Keratinocyte (primary cell): ENCODE data around the gene AP1AR. TPM values are rescaled to one million over a fixed set of nuclear protein-coding genes. Genes with fewer than 3 reads are reported as not detected.

Experiments
- DNase-seq: peaks from one replicate; pipeline ENCODE4 v3.0.0-alpha.2; 2011; ENCODE audit warnings: low read depth, missing footprints, low spot score
- FAIRE-seq: peaks from 2 replicates; lab custom pipeline; 2011; peaks lifted over from hg19 to GRCh38; lab: Jason Lieb, UNC
- H2AFZ ChIP-seq: 2 replicates; pipeline ENCODE4 v1.6.0; 2012; ENCODE audit warnings: low read length, control low read depth, inconsistent platforms; ENCODE audit not compliant: control insufficient read depth
- H3K27ac ChIP-seq: 2 replicates; pipeline ENCODE4 v1.5.1; 2011; ENCODE audit warnings: low read length; ENCODE audit not compliant: control insufficient read depth, insufficient read depth
- H3K27me3 ChIP-seq: 3 replicates; pipeline ENCODE4 v1.6.0; 2011; ENCODE audit warnings: low read length; ENCODE audit not compliant: control insufficient read depth, insufficient read depth; ENCODE audit errors: extremely low read depth
- H3K36me3 ChIP-seq, 2 experiments: 2 replicates in 1 of 2; 3 replicates in 1 of 2; pipeline ENCODE4 v1.5.1; 2011; ENCODE audit warnings: low read length in 2 of 2, mild to moderate bottlenecking in 1 of 2; ENCODE audit not compliant: control insufficient read depth in 2 of 2, insufficient read depth in 2 of 2; ENCODE audit errors: extremely low read depth in 1 of 2
- H3K4me1 ChIP-seq: 3 replicates; pipeline ENCODE4 v1.5.1; 2011; ENCODE audit warnings: low read length; ENCODE audit not compliant: control insufficient read depth, insufficient read depth; ENCODE audit errors: extremely low read depth
- H3K4me2 ChIP-seq: 3 replicates; pipeline ENCODE4 v1.6.0; 2011; ENCODE audit warnings: low read depth, low read length; ENCODE audit not compliant: control insufficient read depth, insufficient read depth; ENCODE audit errors: extremely low read depth
- H3K4me3 ChIP-seq, 3 experiments: fragments of 200-600 bp in 1 of 3; sonication (generic) in 1 of 3; 2 replicates in 2 of 3; 3 replicates in 1 of 3; pipeline ENCODE4 v1.5.1; 2011 to 2016; ENCODE audit warnings: low read length in 3 of 3, mild to moderate bottlenecking in 3 of 3, control low read depth in 2 of 3, inconsistent platforms in 1 of 3, low read depth in 1 of 3, mixed read lengths in 1 of 3, mixed run types in 1 of 3, moderate library complexity in 1 of 3; ENCODE audit not compliant: control insufficient read depth in 2 of 3, insufficient read depth in 2 of 3; ENCODE audit errors: extremely low read depth in 1 of 3
- H3K79me2 ChIP-seq: 2 replicates; pipeline ENCODE4 v1.6.0; 2012; ENCODE audit warnings: low read length; ENCODE audit not compliant: control insufficient read depth, insufficient read depth
- H3K9ac ChIP-seq: 3 replicates; pipeline ENCODE4 v1.6.0; 2011; ENCODE audit warnings: low read length; ENCODE audit not compliant: control insufficient read depth, insufficient read depth; ENCODE audit errors: extremely low read depth
- H3K9me1 ChIP-seq: 3 replicates; pipeline ENCODE4 v1.6.0; 2011; ENCODE audit warnings: low read length; ENCODE audit not compliant: control insufficient read depth, insufficient read depth; ENCODE audit errors: extremely low read depth
- H3K9me3 ChIP-seq: 2 replicates; pipeline ENCODE4 v1.5.1; 2012; ENCODE audit warnings: low read depth, low read length; ENCODE audit not compliant: control insufficient read depth
- H4K20me1 ChIP-seq: 3 replicates; pipeline ENCODE4 v1.6.0; 2011; ENCODE audit warnings: low read length; ENCODE audit not compliant: control insufficient read depth, insufficient read depth; ENCODE audit errors: extremely low read depth
- EZH2 ChIP-seq: IDR thresholded peaks from one replicate; pipeline ENCODE4 v1.6.1; 2012; ENCODE audit warnings: inconsistent platforms, mild to moderate bottlenecking, low read length, moderate library complexity
- dilution Hi-C: fragments of 300-500 bp; cut with MboI; formaldehyde crosslinking; loops from one replicate; pipeline ENCODE4 v1.7.0; 2020; ENCODE audit warnings: low sequenced_read_pairs; ENCODE audit not compliant: extremely low pct_ligation_motif_present
- polyA plus RNA-seq, 5 experiments: library from polyadenylated mRNA; depleted of rRNA in 3 of 5; stranded (reverse) in 3 of 5; stranded (forward) in 1 of 5; unstranded in 1 of 5; fragments of >200 nt; gene quantifications; 1 replicate in 1 of 5; 2 replicates in 3 of 5; 3 replicates in 1 of 5; pipeline versions ENCODE4 v1.2.1 to v1.2.3, GENCODE V29; 2011 to 2012; ENCODE audit warnings: missing spikeins in 2 of 5, low read depth in 1 of 5, low replicate concordance in 1 of 5
- TF ChIP-seq, protein P1 (sequence below), 3 experiments: IDR thresholded peaks in 1 of 3; conservative IDR thresholded peaks in 1 of 3; optimal IDR thresholded peaks in 1 of 3; 2 replicates in 2 of 3; 3 replicates in 1 of 3; pipeline versions ENCODE3 to v1.5.1; 2011; ENCODE audit warnings: low read length in 3 of 3, mild to moderate bottlenecking in 3 of 3, moderate library complexity in 2 of 3, control low read depth in 1 of 3, inconsistent platforms in 1 of 3; ENCODE audit not compliant: insufficient read depth in 2 of 3; ENCODE audit errors: extremely low read depth in 1 of 3

Gene AP1AR
- polyA plus RNA-seq, 1 donor (not counting 4 experiments of a cell fraction or from before 2014, with no cell fraction given): 17.5 TPM

- FAIRE-seq: no peak
These were observed 29.6 kb upstream of the AP1AR start for GRCh38 chr4:112201915-112202505.

GRCh38 chr4:112203593-112203992 is 28.0 kb upstream of the AP1AR start:
- Histone ChIP-seq H3K9me1 (no peaks in the 10 kb centered on the region), H3K27me3 (no peaks in the 10 kb centered on the region), H3K4me1 (no peaks in the 10 kb centered on the region), H4K20me1 (no peaks in the 10 kb centered on the region), H3K4me2 (no peak overlapping the region), H3K9ac (no peak overlapping the region), H2AFZ (no peak overlapping the region), H3K9me3 (no peaks in the 10 kb centered on the region), H3K4me3 (no peak overlapping the region), H3K79me2 (no peaks in the 10 kb centered on the region), H3K36me3 (no peaks in the 10 kb centered on the region), H3K27ac (no peak overlapping the region)
- dilution Hi-C loops: no loop called here
- DNase-seq (no peak), FAIRE-seq (no peak)
- TF ChIP-seq, protein P1, sequence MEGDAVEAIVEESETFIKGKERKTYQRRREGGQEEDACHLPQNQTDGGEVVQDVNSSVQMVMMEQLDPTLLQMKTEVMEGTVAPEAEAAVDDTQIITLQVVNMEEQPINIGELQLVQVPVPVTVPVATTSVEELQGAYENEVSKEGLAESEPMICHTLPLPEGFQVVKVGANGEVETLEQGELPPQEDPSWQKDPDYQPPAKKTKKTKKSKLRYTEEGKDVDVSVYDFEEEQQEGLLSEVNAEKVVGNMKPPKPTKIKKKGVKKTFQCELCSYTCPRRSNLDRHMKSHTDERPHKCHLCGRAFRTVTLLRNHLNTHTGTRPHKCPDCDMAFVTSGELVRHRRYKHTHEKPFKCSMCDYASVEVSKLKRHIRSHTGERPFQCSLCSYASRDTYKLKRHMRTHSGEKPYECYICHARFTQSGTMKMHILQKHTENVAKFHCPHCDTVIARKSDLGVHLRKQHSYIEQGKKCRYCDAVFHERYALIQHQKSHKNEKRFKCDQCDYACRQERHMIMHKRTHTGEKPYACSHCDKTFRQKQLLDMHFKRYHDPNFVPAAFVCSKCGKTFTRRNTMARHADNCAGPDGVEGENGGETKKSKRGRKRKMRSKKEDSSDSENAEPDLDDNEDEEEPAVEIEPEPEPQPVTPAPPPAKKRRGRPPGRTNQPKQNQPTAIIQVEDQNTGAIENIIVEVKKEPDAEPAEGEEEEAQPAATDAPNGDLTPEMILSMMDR (optimal IDR thresholded peaks at IDR 0.05 in 1 of 3, IDR thresholded peaks at IDR 0.05 in 1 of 3, conservative IDR thresholded peaks at IDR 0.05 in 1 of 3; ENCODE audit: extremely low read depth in 1 of 3, insufficient read depth in 2 of 3, low read length in 3 of 3): no peak
- no peak for TF ChIP-seq EZH2

More at GRCh38 chr4:112201915-112202505, 29.6 kb upstream of the AP1AR start:
- Histone ChIP-seq H3K4me1 (no peaks in the 10 kb centered on the region), H3K27me3 (no peaks in the 10 kb centered on the region), H3K9me1 (no peaks in the 10 kb centered on the region), H4K20me1 (no peaks in the 10 kb centered on the region), H3K79me2 (no peaks in the 10 kb centered on the region), H3K9me3 (no peaks in the 10 kb centered on the region), H3K4me3 (no peak overlapping the region), H3K4me2 (no peak overlapping the region), H2AFZ (no peak overlapping the region), H3K27ac (no peak overlapping the region), H3K36me3 (no peaks in the 10 kb centered on the region), H3K9ac (no peak overlapping the region)
- dilution Hi-C loops: no loop called here
- no peak for TF ChIP-seq EZH2
- TF ChIP-seq, protein P1 (optimal IDR thresholded peaks at IDR 0.05 in 1 of 3, IDR thresholded peaks at IDR 0.05 in 1 of 3, conservative IDR thresholded peaks at IDR 0.05 in 1 of 3; ENCODE audit: extremely low read depth in 1 of 3, insufficient read depth in 2 of 3, low read length in 3 of 3): no peak
- no peak for DNase-seq
